H7 (cell line): Measurements from ENCODE around the gene ZNF343. TPM values are rescaled to one million over a fixed set of nuclear protein-coding genes. Genes with fewer than 3 reads are reported as not detected.
A peak's percentile ranks its signal among the peaks of the same experiment; 100 is the strongest.

Source experiments
- DNase-seq: peaks from one replicate; pipeline ENCODE4 v3.0.0; 2012
- H3K27me3 ChIP-seq: 2 replicates; pipeline ENCODE4 v1.6.0; 2011; ENCODE audit warnings: mild to moderate bottlenecking, low read length; ENCODE audit not compliant: control insufficient read depth, insufficient read depth
- H3K36me3 ChIP-seq: replicated peaks from 2 replicates; pipeline ENCODE4 v1.5.1; 2011; ENCODE audit warnings: low read length; ENCODE audit not compliant: control insufficient read depth, insufficient read depth
- H3K4me3 ChIP-seq: 2 replicates; pipeline ENCODE4 v1.5.1; 2011; ENCODE audit warnings: low read depth, mild to moderate bottlenecking, control low read depth, low read length, moderate library complexity; ENCODE audit not compliant: insufficient read depth
- total RNA-seq: library from RNA; depleted of rRNA; stranded (reverse); fragments of >200 nt; shearing (Covaris generic); gene quantifications from 2 replicates; pipeline ENCODE4 v1.2.3, GENCODE V29; 2014; rRNA removed

ZNF343 gene
- total RNA-seq, 1 experiment from 2014 or later = 6.5 TPM

DNA sequence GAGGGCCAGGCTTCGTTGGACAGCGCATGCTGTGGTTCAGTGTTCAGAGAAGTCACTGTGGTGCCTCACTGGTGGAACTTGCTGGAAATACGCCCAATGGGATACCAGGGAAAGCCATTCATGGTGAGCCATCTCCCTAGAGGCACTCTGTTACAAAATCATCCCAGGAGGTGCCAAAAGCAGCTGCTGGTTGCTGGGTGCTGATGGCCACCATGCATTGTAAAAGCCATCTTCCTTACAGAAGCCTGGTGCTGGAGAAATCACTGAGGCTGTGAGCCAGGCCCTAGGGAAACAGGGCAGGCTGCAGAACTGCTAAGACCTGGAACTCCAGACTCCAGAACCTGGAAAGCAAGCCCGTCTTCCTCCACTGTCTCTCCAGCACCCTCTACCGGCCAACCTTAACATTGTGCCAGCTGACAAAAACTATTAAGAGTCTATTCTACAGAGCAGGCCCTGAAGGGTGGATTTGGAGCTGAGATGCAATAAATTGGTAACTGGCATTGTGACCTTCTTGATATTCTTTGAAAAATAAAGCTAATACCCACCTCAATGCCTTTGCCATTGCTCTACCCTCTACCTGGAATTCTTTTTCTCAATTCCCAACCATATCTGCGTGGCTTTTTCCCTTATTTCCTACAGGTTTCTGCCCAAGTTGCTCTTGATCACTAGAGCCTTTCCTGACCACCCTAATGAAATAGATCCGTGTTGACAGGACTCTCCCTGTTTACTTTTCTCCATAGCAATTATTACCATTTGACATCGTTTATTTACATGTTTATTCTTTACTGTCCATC is 56.6 kb downstream of the ZNF343 start:
- H3K27me3 ChIP-seq = no peaks in the 10 kb centered on the region
- H3K36me3 ChIP-seq = no peaks in the 10 kb centered on the region
- DNase-seq = peak; percentile 72
- H3K4me3 ChIP-seq = no peak overlapping the region

GRCh38 chr20:2451422-2451821 is 57.3 kb downstream of the ZNF343 start:
- Histone ChIP-seq H3K36me3 (no peaks in the 10 kb centered on the region), H3K27me3 (no peaks in the 10 kb centered on the region), H3K4me3 (no peak overlapping the region)
- DNase-seq = no peak

DNA sequence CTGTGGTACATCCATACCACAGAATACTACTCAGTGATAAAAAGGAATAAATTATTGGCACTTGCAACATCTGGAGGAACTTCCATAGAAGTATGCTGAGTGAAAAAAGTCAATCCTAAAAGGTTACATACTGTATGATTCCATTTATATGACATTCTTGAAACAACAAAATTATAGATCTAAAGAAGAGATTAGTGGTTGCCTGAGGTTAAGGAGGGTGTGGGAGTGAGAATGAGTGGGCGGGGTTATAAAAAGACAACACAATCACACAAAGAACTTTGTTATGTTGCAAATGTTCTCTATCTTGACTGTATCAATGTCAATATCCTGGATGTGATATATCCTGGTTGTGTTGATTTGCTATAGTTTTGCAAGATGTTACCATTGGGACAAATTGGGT is 59.3 kb downstream of the ZNF343 start:
- Histone ChIP-seq H3K4me3 (no peak overlapping the region), H3K36me3 (no peaks in the 10 kb centered on the region), H3K27me3 (no peaks in the 10 kb centered on the region)
- DNase-seq = no peak

GRCh38 chr20:2446845-2447244 is 61.9 kb downstream of the ZNF343 start:
- Histone ChIP-seq H3K27me3 (no peaks in the 10 kb centered on the region), H3K4me3 (no peak overlapping the region), H3K36me3 (no peaks in the 10 kb centered on the region)
- no peak for DNase-seq

Other genes starting within 250 kb of the ZNF343 start
- 0.90 TPM in 1 of 2 replicates, not detected in the other for gene TGM3, start 212.9 kb downstream of the ZNF343 start, total RNA-seq
- gene TGM6, start 128.0 kb downstream of the ZNF343 start, total RNA-seq = not detected in 2 replicates
- 789 and 854 TPM in 2 replicates for gene SNRPB, start 38.1 kb downstream of the ZNF343 start, total RNA-seq
- not detected in 2 replicates for gene TMC2, start 27.7 kb upstream of the ZNF343 start, total RNA-seq
- gene NOP56, start 143.7 kb upstream of the ZNF343 start, total RNA-seq = 334 and 392 TPM in 2 replicates
- 174 and 183 TPM in 2 replicates for gene IDH3B, start 155.3 kb upstream of the ZNF343 start, total RNA-seq
- 1.1 and 2.6 TPM in 2 replicates for gene EBF4, start 183.9 kb upstream of the ZNF343 start, total RNA-seq